Cardiac muscle cell (in vitro differentiated cells and primary cell): Measurements from ENCODE around the gene CD207. TPM values are rescaled to one million over a fixed set of nuclear protein-coding genes. Genes with fewer than 3 reads are reported as not detected.
"Not testable (repeated sequence)": the region's sequence is repeated elsewhere in the genome, so short reads cannot be mapped to it uniquely, and the experiment has no call there.

Source experiments
- DNase-seq, 2 donors: peaks; one replicate each; pipeline versions ENCODE4 v3.0.0 to v3.0.0-alpha.2; 2010 to 2017; ENCODE audit warnings: low read depth in 1 of 2, low spot score in 1 of 2
- H3K27ac ChIP-seq: fragments of 200-600 bp; sonication (generic); 2 replicates; pipeline ENCODE4 v1.5.1; 2016
- H3K27me3 ChIP-seq: fragments of 200-600 bp; sonication (generic); 2 replicates; pipeline ENCODE4 v1.6.0; 2016; ENCODE audit warnings: control low read depth
- H3K36me3 ChIP-seq: fragments of 200-600 bp; sonication (generic); 2 replicates; pipeline ENCODE4 v1.5.1; 2016; ENCODE audit warnings: control low read depth
- H3K4me1 ChIP-seq: fragments of 200-600 bp; sonication (generic); 2 replicates; pipeline ENCODE4 v1.8.1; 2017; ENCODE audit warnings: low read depth, mild to moderate bottlenecking, mixed run types
- H3K4me3 ChIP-seq: fragments of 200-600 bp; sonication (generic); 2 replicates; pipeline ENCODE4 v1.5.1; 2016; ENCODE audit warnings: mild to moderate bottlenecking
- H3K9me3 ChIP-seq: fragments of 200-600 bp; sonication (generic); 2 replicates; pipeline ENCODE4 v1.5.1; 2017; ENCODE audit warnings: low read depth, mild to moderate bottlenecking, control low read depth
- polyA plus RNA-seq: library from polyadenylated mRNA; unstranded; fragments of >200 nt; fragmentation: Nextera tagmentation; extraction: Ambion mirVana; gene quantifications from 2 replicates; pipeline ENCODE4 v1.2.1, GENCODE V29; 2016
- total RNA-seq: library from RNA; depleted of rRNA; stranded (reverse); fragments of >200 nt; gene quantifications from 2 replicates; pipeline ENCODE4 v1.2.3, GENCODE V29; 2016
- TF ChIP-seq, protein P1 (sequence below): IDR thresholded peaks from 2 replicates; pipeline ENCODE4 v1.5.1; 2012; ENCODE audit warnings: low read depth, mild to moderate bottlenecking, low read length

Gene CD207
- total RNA-seq (not detected in 2 replicates), polyA plus RNA-seq (not detected in 2 replicates)

DNA sequence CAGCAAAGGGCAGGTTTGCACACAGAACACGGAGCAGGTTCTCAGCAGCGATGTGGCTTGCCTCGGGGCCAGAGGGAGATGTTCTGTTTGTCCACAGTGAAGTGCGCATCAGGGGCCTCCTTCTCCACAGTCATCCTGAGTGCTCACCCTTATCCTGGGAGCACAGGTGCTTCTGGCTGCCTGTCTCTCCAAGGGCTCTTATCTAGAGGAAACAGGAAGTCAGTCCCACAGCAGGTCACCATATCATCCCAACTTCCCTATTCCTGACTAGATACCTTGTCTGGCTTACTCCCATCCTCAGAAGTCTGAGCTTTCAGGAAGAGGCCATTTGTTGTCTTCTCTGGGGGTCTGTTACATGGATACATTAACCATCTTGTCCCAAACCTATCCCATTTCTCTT lies at the start of gene CD207:
Gene CD207 (minus strand): TSS at position 174 of the 400 bp plus-strand sequence. CDS start 40 bp downstream, at position 134.
- H3K9me3 ChIP-seq = no peaks in the 10 kb centered on the region
- no peaks in the 10 kb centered on the region for H3K27me3 ChIP-seq
- no peaks in the 10 kb centered on the region for H3K36me3 ChIP-seq
- TF ChIP-seq, protein P1, sequence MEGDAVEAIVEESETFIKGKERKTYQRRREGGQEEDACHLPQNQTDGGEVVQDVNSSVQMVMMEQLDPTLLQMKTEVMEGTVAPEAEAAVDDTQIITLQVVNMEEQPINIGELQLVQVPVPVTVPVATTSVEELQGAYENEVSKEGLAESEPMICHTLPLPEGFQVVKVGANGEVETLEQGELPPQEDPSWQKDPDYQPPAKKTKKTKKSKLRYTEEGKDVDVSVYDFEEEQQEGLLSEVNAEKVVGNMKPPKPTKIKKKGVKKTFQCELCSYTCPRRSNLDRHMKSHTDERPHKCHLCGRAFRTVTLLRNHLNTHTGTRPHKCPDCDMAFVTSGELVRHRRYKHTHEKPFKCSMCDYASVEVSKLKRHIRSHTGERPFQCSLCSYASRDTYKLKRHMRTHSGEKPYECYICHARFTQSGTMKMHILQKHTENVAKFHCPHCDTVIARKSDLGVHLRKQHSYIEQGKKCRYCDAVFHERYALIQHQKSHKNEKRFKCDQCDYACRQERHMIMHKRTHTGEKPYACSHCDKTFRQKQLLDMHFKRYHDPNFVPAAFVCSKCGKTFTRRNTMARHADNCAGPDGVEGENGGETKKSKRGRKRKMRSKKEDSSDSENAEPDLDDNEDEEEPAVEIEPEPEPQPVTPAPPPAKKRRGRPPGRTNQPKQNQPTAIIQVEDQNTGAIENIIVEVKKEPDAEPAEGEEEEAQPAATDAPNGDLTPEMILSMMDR = no peak
- no peak within 1 kb of the TSS for H3K4me3 ChIP-seq
- no peak within 1 kb of the TSS for H3K27ac ChIP-seq
- H3K4me1 ChIP-seq = no peaks in the 10 kb centered on the region
- no peak for DNase-seq

DNA sequence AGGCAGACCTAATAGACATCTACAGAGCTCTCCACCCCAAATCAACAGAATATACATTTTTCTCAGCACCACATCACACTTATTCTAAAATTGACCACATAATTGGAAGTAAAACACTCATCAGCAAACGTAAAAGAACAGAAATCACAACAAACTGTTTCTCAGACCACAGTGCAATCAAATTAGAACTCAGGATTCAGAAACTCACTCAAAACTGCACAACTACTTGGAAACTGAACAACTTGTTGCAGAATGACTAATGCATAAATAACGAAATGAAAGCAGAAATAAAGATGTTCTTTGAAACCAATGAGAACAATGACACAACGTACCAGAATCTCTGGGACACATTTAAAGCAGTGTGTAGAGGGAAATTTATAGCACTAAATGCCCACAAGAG lies 42.9 kb upstream of the CD207 start:
- H3K27me3 ChIP-seq = peaks cover 99% of the 10 kb centered on the region
- not testable (repeated sequence) for H3K4me1 ChIP-seq, DNase-seq, H3K36me3 ChIP-seq, H3K9me3 ChIP-seq, H3K4me3 ChIP-seq, H3K27ac ChIP-seq

DNA sequence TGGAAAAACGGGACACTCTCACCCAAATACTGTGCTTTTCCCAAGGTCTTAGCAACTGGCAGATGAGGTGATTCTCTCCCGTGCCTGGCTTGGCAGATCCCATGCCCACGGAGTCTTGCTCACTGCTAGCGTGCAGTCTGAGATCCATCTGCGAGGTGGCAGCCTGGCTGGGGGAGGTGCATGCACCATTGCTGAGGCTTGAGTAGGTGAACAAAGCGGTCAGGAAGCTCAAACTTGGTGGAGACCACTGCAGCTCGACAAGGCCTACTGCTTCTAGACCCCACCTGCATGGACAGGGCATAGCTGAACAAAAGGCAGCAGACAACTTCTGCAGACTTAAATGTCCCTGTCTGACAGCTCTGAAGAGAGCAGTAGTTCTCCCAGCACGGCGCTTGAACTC lies 40.5 kb upstream of the CD207 start:
- not testable (repeated sequence) for H3K4me3 ChIP-seq, DNase-seq, H3K27ac ChIP-seq, H3K9me3 ChIP-seq, H3K36me3 ChIP-seq, H3K4me1 ChIP-seq
- H3K27me3 ChIP-seq = peaks cover 99% of the 10 kb centered on the region

DNA sequence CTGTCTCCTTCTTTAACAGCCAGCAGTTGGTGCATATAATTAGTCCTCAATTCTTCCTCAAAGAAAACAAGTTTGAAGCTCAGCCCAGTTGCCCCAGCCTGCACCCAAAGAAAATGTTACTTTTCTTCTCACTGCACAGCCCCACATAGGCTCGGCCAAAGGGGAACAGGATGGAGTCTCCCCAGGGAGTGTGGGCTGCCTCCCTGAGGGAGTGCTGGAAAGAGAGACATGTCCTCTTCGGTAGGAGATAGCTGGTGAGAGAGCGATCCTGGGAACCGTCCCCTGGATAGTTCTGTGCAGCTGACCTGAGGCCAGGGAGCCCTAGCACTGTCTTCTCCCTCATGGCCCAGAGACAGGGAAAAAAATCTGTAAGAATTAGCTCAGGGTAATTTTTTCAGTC lies 37.9 kb upstream of the CD207 start:
- no peak overlapping the region for H3K4me3 ChIP-seq
- H3K36me3 ChIP-seq = no peaks in the 10 kb centered on the region
- H3K27me3 ChIP-seq = peaks cover 92% of the 10 kb centered on the region
- no peak for DNase-seq
- no peaks in the 10 kb centered on the region for H3K9me3 ChIP-seq
- no peak overlapping the region for H3K27ac ChIP-seq
- H3K4me1 ChIP-seq = no peaks in the 10 kb centered on the region
- TF ChIP-seq, protein P1 = no peak

DNA sequence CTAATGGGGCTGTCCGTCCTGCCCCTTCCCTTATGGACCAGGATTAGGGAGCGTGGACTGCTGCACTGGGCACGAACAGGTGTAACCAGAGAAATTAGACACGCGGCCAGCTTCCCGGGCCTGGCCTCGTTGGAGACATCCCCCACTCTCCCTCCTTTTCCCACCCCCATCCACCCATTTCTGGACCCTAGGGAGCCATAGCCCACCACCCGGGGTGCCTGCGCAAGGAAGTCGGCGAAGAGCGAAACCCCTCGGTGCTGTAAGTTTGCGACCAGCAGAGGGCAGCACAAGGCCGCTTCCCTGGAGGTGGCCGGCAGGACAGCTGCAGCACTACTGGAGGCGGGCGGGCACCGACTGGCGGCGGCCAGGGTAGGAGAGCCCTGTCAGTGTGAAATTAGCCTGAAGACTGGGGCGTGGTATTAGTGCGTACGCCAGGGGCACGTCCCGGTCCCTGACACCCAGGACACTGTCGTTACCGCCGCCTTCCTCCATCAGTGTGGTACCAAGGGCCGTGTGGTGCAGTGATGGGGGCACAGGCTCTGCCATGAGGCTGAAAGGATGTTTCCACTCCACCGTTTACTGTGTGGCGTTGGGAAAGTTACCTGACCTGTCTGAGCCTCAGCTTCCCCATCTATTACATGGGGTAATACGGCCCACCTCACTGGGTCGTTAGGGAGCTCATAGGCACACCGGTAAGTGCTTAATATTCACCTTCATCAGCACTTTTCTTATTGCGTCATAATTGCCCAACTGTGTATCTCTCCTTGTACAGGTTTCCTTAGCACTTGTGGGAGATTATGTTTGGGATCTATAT lies 36.0 kb upstream of the CD207 start:
- no peaks in the 10 kb centered on the region for H3K4me1 ChIP-seq
- H3K9me3 ChIP-seq = no peaks in the 10 kb centered on the region
- H3K27me3 ChIP-seq = peaks cover 82% of the 10 kb centered on the region
- no peak overlapping the region for H3K27ac ChIP-seq
- TF ChIP-seq, protein P1 = peak; percentile 70
- H3K36me3 ChIP-seq = no peaks in the 10 kb centered on the region
- peak; percentile 83 to 88 for DNase-seq
- H3K4me3 ChIP-seq = no peak overlapping the region

DNA sequence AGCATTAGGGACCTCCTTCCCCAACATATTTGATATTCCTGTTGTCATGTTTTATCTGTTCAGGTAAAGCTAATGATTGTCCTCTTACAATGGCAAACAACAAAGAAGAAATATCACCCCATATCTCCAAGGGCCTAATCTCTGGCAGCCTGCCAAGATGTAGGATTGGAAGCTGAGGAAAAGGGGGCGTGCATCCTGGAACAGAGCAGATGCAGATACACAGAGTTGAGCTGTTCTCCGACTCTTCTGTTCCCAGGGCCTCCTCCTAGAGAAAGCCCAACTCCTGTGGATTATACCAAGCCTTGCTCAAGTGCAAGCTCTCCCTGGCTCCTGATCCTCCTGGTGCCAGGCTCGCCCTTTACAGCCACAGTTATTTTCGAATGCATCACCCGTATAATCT lies 35.2 kb upstream of the CD207 start:
- no peaks in the 10 kb centered on the region for H3K36me3 ChIP-seq
- no peak overlapping the region for H3K4me3 ChIP-seq
- no peak for DNase-seq
- TF ChIP-seq, protein P1 = no peak
- H3K27me3 ChIP-seq = peaks cover 82% of the 10 kb centered on the region
- no peak overlapping the region for H3K27ac ChIP-seq
- H3K4me1 ChIP-seq = no peaks in the 10 kb centered on the region
- no peaks in the 10 kb centered on the region for H3K9me3 ChIP-seq
